HAP-1 (cell line): ENCODE results near the gene USP11.

Experiments used
- DNase-seq, 2 experiments: peaks; one replicate each; pipeline ENCODE4 v3.0.0-alpha.2; 2016 to 2020; ENCODE audit warnings: low spot score in 2 of 2
- H3K27me3 ChIP-seq: fragments of 250-450 bp; sonication (Bioruptor Pico); 2 replicates; pipeline ENCODE4 v1.5.1; 2020; ENCODE audit warnings: low read depth, mild to moderate bottlenecking, moderate library complexity
- H3K36me3 ChIP-seq: fragments of 250-450 bp; sonication (Bioruptor Pico); replicated peaks from 2 replicates; pipeline ENCODE4 v1.5.1; 2020; ENCODE audit warnings: mild to moderate bottlenecking
- H3K4me1 ChIP-seq: fragments of 250-450 bp; sonication (Bioruptor Pico); 2 replicates; pipeline ENCODE4 v1.5.1; 2020; ENCODE audit warnings: mild to moderate bottlenecking
- H3K4me3 ChIP-seq: fragments of 250-450 bp; sonication (Bioruptor Pico); 2 replicates; pipeline ENCODE4 v1.5.1; 2020; ENCODE audit warnings: mild to moderate bottlenecking, moderate library complexity
- H3K9me3 ChIP-seq: fragments of 250-450 bp; sonication (Bioruptor Pico); 2 replicates; pipeline ENCODE4 v1.5.1; 2020; ENCODE audit warnings: mild to moderate bottlenecking, moderate library complexity
- in situ Hi-C: fragments of 300-500 bp; cut with MboI; formaldehyde crosslinking; loops from 3 replicates; pipeline ENCODE4 v1.14.3; 2020; ENCODE audit warnings: low sequenced_read_pairs, inconsistent platforms, mixed read lengths

The USP11 gene

DNA sequence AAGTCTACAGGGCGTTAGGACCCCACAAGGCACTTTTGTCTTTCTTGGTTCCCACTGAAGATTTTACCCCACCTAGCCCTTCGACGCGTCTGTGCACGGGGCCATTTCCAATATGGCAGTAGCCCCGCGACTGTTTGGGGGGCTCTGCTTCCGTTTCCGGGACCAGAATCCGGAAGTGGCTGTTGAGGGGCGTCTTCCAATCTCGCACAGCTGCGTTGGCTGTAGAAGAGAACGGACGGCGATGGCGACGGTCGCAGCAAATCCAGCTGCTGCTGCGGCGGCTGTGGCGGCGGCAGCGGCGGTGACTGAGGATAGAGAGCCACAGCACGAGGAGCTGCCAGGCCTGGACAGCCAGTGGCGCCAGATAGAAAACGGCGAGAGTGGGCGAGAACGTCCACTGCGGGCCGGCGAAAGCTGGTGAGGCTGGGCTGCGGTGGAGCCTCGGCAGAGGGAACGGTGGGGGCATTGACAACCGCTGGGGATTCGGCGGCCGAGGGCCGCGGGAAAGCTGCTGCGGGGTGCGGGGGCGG, at the start of gene USP11:
USP11 (plus strand) TSS at position 207 of the 530 bp plus-strand sequence; CDS start at position 242, 35 bp downstream.
- peak; percentile 61 to 79 for DNase-seq
- H3K27me3 ChIP-seq = no peaks in the 10 kb centered on the region
- no peaks in the 10 kb centered on the region for H3K9me3 ChIP-seq
- peaks cover 17% of the 10 kb centered on the region for H3K4me1 ChIP-seq
- H3K4me3 ChIP-seq = peak within 1 kb of the TSS; percentile 73
- peaks cover 11% of the 10 kb centered on the region for H3K36me3 ChIP-seq
- in situ Hi-C loops = no loop called here

DNA sequence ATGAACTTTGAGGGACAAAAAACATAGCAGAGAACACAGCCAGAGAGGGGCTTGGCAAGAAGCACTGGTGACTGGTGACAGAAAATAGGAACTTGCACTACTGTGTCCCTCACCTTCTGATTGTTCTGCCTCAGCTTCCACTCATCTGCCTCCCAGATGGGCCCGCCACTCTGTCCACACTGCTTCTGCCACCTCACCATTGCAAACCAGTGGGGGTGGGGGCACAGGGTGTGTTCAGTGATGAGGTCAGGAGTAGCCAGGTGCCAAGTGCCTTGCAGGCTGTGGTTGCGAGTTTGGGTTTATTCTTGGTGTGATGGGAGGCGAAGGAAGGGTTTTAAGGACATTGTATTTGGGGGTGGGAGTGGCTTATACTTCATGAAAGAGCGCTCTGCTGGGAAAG, 48.3 kb upstream of the USP11 start:
- Histone ChIP-seq H3K4me1 (no peaks in the 10 kb centered on the region; the same call in 1 of the 2 replicates), H3K9me3 (no peaks in the 10 kb centered on the region), H3K4me3 (no peak overlapping the region), H3K27me3 (no peaks in the 10 kb centered on the region), H3K36me3 (peaks cover 74% of the 10 kb centered on the region)
- no peak for DNase-seq
- in situ Hi-C loops = loop anchor here (25.0 kb wide), 1 partner anchor 853 kb away; no protein-coding TSS in a partner anchor

DNA sequence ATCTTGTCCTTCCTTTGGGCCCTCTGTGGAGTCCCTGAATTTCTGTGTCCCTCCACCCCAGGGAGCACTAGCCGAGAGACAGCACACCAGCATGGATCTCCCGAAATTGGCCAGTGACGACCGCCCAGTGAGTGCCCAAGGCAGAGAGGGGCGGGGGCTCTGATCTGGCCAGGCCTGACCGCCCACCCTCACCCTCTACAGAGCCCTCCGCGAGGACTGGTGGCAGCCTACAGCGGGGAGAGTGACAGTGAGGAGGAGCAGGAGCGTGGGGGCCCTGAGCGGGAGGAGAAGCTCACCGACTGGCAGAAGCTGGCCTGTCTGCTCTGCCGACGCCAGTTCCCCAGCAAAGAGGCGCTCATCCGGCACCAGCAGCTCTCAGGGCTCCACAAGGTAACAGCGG, 47.6 kb upstream of the USP11 start:
- in situ Hi-C loops = loop anchor here (25.0 kb wide), 1 partner anchor 852 kb away; no protein-coding TSS in a partner anchor
- Histone ChIP-seq H3K27me3 (no peaks in the 10 kb centered on the region), H3K4me1 (peaks cover 1% of the 10 kb centered on the region), H3K9me3 (no peaks in the 10 kb centered on the region), H3K4me3 (no peak overlapping the region), H3K36me3 (peaks cover 68% of the 10 kb centered on the region)
- no peak for DNase-seq

DNA sequence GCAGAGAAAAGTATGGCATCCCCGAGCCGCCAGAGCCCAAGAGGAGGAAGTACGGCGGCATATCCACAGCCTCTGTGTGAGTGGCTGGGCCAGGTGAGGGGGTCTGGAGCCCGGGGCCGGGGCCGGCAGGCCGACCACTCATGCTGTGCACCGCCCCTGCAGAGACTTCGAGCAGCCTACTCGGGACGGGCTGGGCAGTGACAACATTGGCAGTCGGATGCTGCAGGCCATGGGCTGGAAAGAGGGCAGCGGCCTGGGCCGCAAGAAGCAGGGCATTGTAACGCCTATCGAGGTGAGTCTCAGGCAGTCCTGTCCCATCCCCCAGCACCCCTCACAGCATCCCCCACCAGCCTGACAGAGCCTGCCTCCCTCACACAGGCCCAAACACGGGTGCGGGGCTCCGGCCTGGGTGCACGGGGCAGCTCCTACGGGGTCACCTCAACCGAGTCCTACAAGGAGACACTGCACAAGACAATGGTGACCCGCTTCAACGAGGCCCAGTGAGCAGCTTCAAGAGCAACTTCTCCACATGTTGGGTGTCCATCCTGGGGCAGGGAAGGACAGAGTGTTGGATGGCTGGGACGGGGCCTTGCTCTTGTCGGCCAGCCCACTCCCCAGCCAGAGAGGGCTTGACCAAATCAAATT, 46.6 kb upstream of the USP11 start:
- no peaks in the 10 kb centered on the region for H3K27me3 ChIP-seq
- peaks cover 3% of the 10 kb centered on the region for H3K4me1 ChIP-seq
- H3K9me3 ChIP-seq = no peaks in the 10 kb centered on the region
- in situ Hi-C loops = loop anchor here (25.0 kb wide), 1 partner anchor 851 kb away; no protein-coding TSS in a partner anchor
- peaks cover 61% of the 10 kb centered on the region for H3K36me3 ChIP-seq
- DNase-seq = no peak
- no peak overlapping the region for H3K4me3 ChIP-seq

DNA sequence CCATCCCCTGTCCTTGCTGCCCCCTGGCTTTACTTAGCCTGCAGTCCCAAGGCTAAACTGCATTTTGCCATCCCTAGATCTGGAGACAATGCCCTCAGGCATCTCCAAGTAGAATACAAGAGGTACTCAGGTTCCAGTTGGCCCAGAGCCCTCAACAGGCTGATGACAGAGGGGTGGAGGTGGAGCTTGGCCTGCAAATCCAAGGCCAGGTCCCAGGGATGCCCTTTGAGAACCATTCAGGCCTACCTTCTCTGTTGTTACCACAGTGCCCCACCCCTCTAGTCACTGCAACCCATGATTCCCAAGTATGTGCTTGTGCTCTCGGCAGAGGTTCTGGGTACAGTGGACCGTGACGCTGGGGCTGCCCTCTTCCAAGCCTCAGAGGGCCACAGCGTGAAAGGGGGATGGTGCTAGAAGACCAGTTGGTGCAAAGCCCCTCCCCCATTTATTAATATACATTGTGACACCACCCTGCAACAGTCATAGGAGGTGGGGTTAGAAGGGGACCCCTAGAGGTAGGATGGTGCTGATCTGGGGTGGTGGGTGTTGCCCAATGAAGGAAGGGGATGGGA, 45.6 kb upstream of the USP11 start:
- DNase-seq = no peak
- Histone ChIP-seq H3K4me1 (peaks cover 6% of the 10 kb centered on the region), H3K36me3 (peaks cover 52% of the 10 kb centered on the region), H3K4me3 (no peak overlapping the region), H3K9me3 (no peaks in the 10 kb centered on the region), H3K27me3 (no peaks in the 10 kb centered on the region)
- in situ Hi-C loops = loop anchor here (25.0 kb wide), 1 partner anchor 850 kb away; no protein-coding TSS in a partner anchor

DNA sequence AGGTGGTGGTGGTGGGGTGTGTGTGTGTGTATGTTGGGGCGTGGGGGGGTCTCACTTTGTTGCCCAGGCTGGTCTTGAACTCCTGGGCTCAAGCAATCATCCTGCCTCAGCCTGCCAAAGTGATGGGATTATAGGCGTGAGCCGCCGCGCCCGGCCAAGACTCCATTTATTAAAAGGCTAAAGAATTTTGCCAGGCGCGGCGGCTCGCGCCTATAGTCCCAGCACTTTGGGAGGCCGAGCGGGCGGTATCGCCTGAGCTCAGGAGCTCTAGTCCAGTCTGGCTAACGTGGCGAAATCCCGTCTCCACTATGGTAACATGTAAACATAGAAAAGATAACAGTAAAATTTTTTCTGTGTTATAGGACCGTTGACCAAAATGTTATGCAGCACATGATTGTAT, 42.9 kb upstream of the USP11 start:
- peak in 1 of 2 experiments; percentile 41 for DNase-seq
- Histone ChIP-seq H3K4me3 (0 out of 2 replicates have a peak overlapping the region, but pooled peaks have one; percentile 99), H3K9me3 (no peaks in the 10 kb centered on the region), H3K27me3 (no peaks in the 10 kb centered on the region), H3K4me1 (peaks cover 21% of the 10 kb centered on the region), H3K36me3 (peaks cover 37% of the 10 kb centered on the region)
- in situ Hi-C loops = loop anchor here (5.0 to 25.0 kb wide), 3 partner anchors 195 to 847 kb away; no protein-coding TSS in a partner anchor

DNA sequence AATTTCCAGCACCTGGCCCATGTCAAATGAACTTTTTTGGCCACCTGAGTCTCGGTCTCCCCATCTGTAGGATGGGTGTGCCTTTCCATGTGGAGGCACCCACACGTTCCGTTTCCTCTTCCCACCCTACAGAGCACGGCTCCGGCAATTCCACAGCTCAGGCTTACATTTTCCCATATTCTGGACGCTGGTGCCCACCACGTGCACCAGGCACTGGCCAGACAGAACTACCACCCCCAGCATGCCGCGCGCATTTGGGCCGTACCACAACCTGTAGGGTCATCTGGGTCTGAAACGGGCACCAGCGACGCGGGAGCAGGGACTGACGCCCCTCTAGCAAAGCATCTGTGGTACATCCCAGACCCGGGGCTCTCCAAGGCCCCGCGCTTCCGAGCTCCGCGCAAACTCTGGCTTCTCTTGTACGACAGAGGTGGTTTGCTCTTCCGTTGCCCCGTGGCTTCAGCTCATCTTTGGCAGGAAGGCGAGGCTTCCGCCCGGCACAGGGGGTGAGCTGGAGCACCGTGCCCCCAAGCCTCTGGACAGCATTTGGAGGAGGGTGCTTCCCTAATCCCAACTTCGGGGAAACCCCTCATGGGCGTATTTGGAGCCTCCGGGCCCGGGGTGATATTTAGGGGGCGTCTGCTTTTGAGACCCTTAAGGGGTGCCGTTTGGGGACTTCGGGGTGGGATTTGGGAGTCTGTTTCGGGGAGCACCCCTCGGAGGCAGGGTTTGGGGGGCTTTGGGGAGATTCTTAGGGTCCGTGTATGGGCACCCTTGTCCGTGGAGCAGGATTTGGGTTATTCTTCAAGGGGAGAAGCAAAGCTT, 42.2 kb upstream of the USP11 start:
- DNase-seq = peak; percentile 91 to 98
- Histone ChIP-seq H3K36me3 (peaks cover 37% of the 10 kb centered on the region), H3K9me3 (no peaks in the 10 kb centered on the region), H3K4me3 (peak overlapping the region; percentile 99), H3K4me1 (peaks cover 26% of the 10 kb centered on the region), H3K27me3 (no peaks in the 10 kb centered on the region)
- in situ Hi-C loops = loop anchor here (5.0 to 25.0 kb wide), 3 partner anchors 194 to 847 kb away; no protein-coding TSS in a partner anchor

DNA sequence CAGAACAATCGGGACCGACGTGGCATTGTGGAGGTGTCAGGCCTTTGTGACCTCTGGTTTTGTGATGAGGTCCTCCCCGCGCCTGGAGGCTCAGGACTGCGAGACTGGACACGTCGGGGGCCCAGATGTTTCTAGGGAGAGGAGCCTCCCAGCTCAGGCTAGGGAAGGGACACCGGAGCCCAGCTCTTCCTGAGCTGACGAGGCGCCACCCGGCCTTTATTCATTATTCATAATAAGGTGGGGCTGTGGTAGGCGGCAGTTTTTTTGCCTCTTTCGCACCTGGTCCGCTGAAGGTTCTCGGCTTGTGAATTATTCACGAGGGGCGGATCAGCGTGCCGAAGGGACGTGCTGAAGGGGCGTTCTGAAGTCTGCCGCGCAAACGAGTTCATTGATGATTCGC, 41.5 kb upstream of the USP11 start:
- peak; percentile 41 to 74 for DNase-seq
- Histone ChIP-seq H3K4me1 (peaks cover 33% of the 10 kb centered on the region), H3K4me3 (peak overlapping the region; percentile 99), H3K9me3 (no peaks in the 10 kb centered on the region), H3K27me3 (no peaks in the 10 kb centered on the region), H3K36me3 (peaks cover 37% of the 10 kb centered on the region)
- in situ Hi-C loops = loop anchor here (5.0 to 25.0 kb wide), 3 partner anchors 193 to 846 kb away; no protein-coding TSS in a partner anchor

DNA sequence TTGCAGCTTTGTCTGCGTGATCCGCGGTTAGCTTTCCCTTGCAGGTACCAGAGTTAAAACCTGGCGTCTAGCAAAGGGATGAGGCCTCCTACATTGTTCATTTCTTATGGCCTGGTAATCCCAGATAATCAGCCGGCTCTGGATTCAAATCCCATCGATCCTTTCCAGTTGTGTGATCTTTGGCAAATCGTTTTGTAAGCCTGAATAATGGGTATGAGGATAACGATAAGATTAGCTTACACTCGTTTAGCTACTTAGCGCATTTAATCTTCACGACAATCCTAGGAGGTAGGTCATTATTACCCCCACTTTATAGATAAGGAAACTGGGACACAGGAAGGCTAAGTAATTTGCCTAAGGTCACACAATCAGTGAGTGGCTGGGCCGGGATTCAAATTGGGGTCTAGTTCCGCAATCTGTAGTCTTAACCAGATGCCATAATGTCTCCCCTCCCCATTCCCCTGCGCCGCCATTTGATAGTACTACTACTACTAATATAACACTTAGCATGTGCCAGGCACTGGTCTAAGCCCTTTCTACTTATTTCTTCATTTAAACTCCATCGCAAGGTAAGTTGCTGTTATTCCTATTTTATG, 40.9 kb upstream of the USP11 start:
- in situ Hi-C loops = loop anchor here (5.0 to 25.0 kb wide), 3 partner anchors 193 to 845 kb away; no protein-coding TSS in a partner anchor
- peaks cover 37% of the 10 kb centered on the region for H3K36me3 ChIP-seq
- H3K27me3 ChIP-seq = no peaks in the 10 kb centered on the region
- H3K4me1 ChIP-seq = peaks cover 38% of the 10 kb centered on the region
- peak overlapping the region; percentile 99 for H3K4me3 ChIP-seq
- DNase-seq = peak; percentile 28 to 48
- H3K9me3 ChIP-seq = no peaks in the 10 kb centered on the region

DNA sequence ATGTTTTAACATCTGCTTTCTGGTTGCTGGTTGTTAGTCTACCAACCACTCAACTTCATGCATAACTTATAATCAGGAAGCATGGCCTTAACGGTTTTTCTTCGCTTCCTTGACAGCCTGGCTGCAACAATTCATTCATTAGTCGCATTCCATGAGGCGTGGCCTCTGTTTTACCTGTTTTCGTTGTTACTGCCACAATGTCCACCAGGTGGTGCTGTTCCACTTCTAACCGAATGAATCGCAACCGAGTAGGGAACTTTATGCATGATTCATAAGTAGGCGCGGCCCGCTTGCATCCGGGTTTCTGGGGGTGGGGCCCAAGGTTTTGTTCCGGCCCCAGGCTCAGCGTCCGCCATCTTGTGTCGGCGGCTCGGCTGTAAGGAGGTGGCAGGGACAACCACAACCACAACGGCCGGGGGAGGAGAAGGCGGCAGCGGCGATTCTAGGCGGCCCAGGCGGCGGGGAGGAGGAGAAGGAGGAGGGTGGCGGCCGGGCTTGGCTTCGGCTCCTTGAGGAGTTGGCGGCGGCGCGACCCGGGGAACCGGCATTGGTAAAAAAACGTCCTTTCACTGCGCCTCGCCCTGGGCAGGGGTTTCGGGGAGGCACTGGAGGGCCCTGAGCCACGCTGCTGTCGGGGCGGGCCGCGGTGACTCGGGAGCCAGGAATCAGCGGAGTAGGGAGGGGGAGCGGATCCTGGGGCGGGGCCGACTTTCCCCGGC, 39.2 kb upstream of the USP11 start, which contains the start of gene UBA1:
UBA1 (plus strand) TSS at position 355 of the 719 bp plus-strand sequence. CDS start 4,974 bp downstream, outside the sequence.
- no peaks in the 10 kb centered on the region for H3K9me3 ChIP-seq
- DNase-seq = peak; percentile 94 to 98
- H3K27me3 ChIP-seq = no peaks in the 10 kb centered on the region
- H3K4me3 ChIP-seq = peak within 1 kb of the TSS; percentile 99
- in situ Hi-C loops = loop anchor here (5.0 to 25.0 kb wide), 3 partner anchors 191 to 844 kb away; no protein-coding TSS in a partner anchor
- peaks cover 38% of the 10 kb centered on the region for H3K4me1 ChIP-seq
- H3K36me3 ChIP-seq = peaks cover 48% of the 10 kb centered on the region

DNA sequence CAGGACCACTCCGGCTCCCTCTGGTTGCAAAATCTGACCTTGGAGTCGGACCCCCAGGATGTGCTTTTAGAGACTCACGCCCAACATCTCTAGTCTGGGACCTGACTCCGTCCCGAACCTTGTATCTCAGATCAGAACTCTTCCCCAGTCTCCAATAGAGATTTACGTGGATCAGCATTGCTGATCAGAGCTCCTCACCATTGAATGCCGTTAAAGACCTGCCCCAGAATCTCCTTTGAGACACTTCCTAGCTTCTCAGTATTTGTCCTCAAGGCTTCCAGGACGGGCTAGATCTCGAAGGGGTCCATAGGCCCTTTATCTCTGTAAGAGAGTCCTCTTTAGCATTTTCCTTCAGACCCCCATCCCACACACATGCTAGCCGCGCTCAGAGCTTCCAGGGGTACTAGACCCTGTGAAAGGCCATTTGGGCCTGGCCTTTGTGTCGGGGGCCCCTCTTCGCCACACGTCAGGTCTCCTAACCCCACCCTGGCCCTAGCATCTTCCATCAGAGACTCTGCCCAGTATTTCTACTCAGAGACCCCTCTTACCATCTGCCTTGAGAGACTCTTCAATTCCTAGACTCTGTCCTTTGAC, 38.5 kb upstream of the USP11 start:
- Histone ChIP-seq H3K4me3 (peak overlapping the region; percentile 99), H3K9me3 (no peaks in the 10 kb centered on the region), H3K36me3 (peaks cover 54% of the 10 kb centered on the region), H3K4me1 (peaks cover 38% of the 10 kb centered on the region), H3K27me3 (no peaks in the 10 kb centered on the region)
- in situ Hi-C loops = loop anchor here (5.0 to 25.0 kb wide), 3 partner anchors 191 to 843 kb away; no protein-coding TSS in a partner anchor
- no peak for DNase-seq

DNA sequence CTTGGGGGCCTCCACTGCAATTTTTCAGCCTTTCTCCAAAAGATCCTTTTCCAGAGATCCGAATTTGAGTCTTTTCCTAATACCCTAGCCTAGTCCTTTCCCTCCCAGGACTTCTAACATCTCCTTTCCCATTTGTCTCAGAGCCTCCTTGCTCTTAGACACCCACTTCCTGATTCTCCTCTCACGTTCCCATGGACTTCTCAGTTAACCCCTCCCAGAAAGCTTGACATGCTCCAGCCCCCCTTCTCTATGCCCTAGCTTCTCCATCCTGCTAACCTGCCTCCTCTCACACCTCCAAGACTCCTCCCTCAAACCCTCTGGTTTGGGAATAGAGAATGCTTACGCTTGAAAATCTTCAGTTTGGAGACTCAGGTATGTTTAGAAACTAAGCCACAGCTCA, 36.7 kb upstream of the USP11 start:
- in situ Hi-C loops = loop anchor here (10.0 to 25.0 kb wide), 2 partner anchors 189 to 841 kb away; no protein-coding TSS in a partner anchor
- DNase-seq = no peak
- peak overlapping the region; percentile 99; the same call in 1 of the 2 replicates for H3K4me3 ChIP-seq
- peaks cover 72% of the 10 kb centered on the region for H3K36me3 ChIP-seq
- H3K9me3 ChIP-seq = no peaks in the 10 kb centered on the region
- no peaks in the 10 kb centered on the region for H3K27me3 ChIP-seq
- peaks cover 35% of the 10 kb centered on the region for H3K4me1 ChIP-seq
